Esophagus (tissue), 2 donors: ENCODE results near the gene CRIM1. TPM values are rescaled to one million over a fixed set of nuclear protein-coding genes. Genes with fewer than 3 reads are reported as not detected.
A peak's percentile ranks its signal among the peaks of the same experiment; 100 is the strongest.

Source experiments
- H3K27ac ChIP-seq, 2 donors: one replicate each; pipeline ENCODE4 v1.5.1; 2013; ENCODE audit warnings: low read depth in 2 of 2, mild to moderate bottlenecking in 2 of 2, inconsistent platforms in 1 of 2, low read length in 1 of 2, moderate library complexity in 1 of 2
- H3K27me3 ChIP-seq, 2 donors: one replicate each; pipeline ENCODE4 v1.6.1; 2013; ENCODE audit warnings: low read length in 2 of 2, control low read depth in 1 of 2, mild to moderate bottlenecking in 1 of 2; ENCODE audit not compliant: insufficient read depth in 2 of 2, control insufficient read depth in 1 of 2
- H3K36me3 ChIP-seq, 2 donors: one replicate each; pipeline ENCODE4 v1.6.1; 2013; ENCODE audit warnings: low read length in 1 of 2; ENCODE audit not compliant: control insufficient read depth in 2 of 2, insufficient read depth in 2 of 2
- H3K4me1 ChIP-seq, 2 donors: one replicate each; pipeline ENCODE4 v1.6.1; 2013; ENCODE audit warnings: low read length in 1 of 2; ENCODE audit not compliant: control insufficient read depth in 2 of 2, insufficient read depth in 2 of 2
- H3K4me3 ChIP-seq, 2 donors: one replicate each; pipeline ENCODE4 v1.5.1; 2013; ENCODE audit warnings: low read length in 2 of 2, mild to moderate bottlenecking in 2 of 2, low read depth in 1 of 2, moderate library complexity in 1 of 2
- H3K9me3 ChIP-seq, 2 donors: one replicate each; pipeline ENCODE4 v1.6.1; 2013; ENCODE audit warnings: mild to moderate bottlenecking in 2 of 2, low read depth in 1 of 2, low read length in 1 of 2, moderate library complexity in 1 of 2; ENCODE audit not compliant: control insufficient read depth in 2 of 2, insufficient read depth in 1 of 2
- WGBS, 2 donors: extraction: QIAGEN DNeasy Blood & Tissue Kit; methylation state at CpG; one replicate each; pipeline ENCODE4 v1.1.7; 2013; 5-methylcytosine and 5-hydroxymethylcytosine counted together
- polyA plus RNA-seq, 2 donors: library from polyadenylated mRNA; stranded (reverse); fragments of 200-250 nt; gene quantifications; one replicate each; pipeline ENCODE4 v1.2.3, GENCODE V29; 2013
- donor health status: healthy with polysubstance abuse.
- donor health status: Bipolar disorder and iron deficiency.

Gene CRIM1
- polyA plus RNA-seq, 2 donors = 5.9 to 10.3 TPM

- Histone ChIP-seq H3K27ac (no peak overlapping the region), H3K9me3 (no peaks in the 10 kb centered on the region), H3K4me3 (no peak overlapping the region), H3K27me3 (no peaks in the 10 kb centered on the region), H3K36me3 (peaks cover 0 to 8% of the 10 kb centered on the region in 2 donors), H3K4me1 (peaks cover 0 to 2% of the 10 kb centered on the region in 2 donors)
- WGBS, 2 donors = 59 to 69% methylated on average over 3 of the region's 3 CpGs
Observed at GRCh38 chr2:36587556-36587955, 232.0 kb downstream of the CRIM1 start.

GRCh38 chr2:36589230-36589630 lies 233.7 kb downstream of the CRIM1 start:
- WGBS, 2 donors = 55 to 63% methylated on average over 2 of the region's 2 CpGs
- Histone ChIP-seq H3K27me3 (no peaks in the 10 kb centered on the region), H3K27ac (no peak overlapping the region), H3K36me3 (peaks cover 0 to 3% of the 10 kb centered on the region in 2 donors), H3K4me3 (no peak overlapping the region), H3K9me3 (no peaks in the 10 kb centered on the region), H3K4me1 (peaks cover 0 to 2% of the 10 kb centered on the region in 2 donors)

GRCh38 chr2:36594849-36595248 lies 239.3 kb downstream of the CRIM1 start:
- H3K27ac ChIP-seq = no peak overlapping the region

GRCh38 chr2:36596397-36596796 lies 240.8 kb downstream of the CRIM1 start:
- Histone ChIP-seq H3K27ac (no peak overlapping the region), H3K36me3 (no peaks in the 10 kb centered on the region), H3K9me3 (no peaks in the 10 kb centered on the region), H3K4me3 (no peak overlapping the region), H3K27me3 (no peaks in the 10 kb centered on the region), H3K4me1 (peaks cover 3 to 4% of the 10 kb centered on the region in 2 donors)
- 95 to 97% methylated on average over 12 of the region's 12 CpGs for WGBS, 2 donors

More at GRCh38 chr2:36594849-36595248, 239.3 kb downstream of the CRIM1 start:
- Histone ChIP-seq H3K4me1 (peaks cover 3 to 4% of the 10 kb centered on the region in 2 donors), H3K9me3 (no peaks in the 10 kb centered on the region), H3K27me3 (no peaks in the 10 kb centered on the region), H3K4me3 (no peak overlapping the region), H3K36me3 (no peaks in the 10 kb centered on the region)
- WGBS, 2 donors = 78 to 86% methylated on average over 6 of the region's 6 CpGs

- no peak overlapping the region for H3K27ac ChIP-seq
- peak overlapping the region; percentile 79 to 87 for H3K4me3 ChIP-seq
- H3K36me3 ChIP-seq = no peaks in the 10 kb centered on the region
- H3K9me3 ChIP-seq = no peaks in the 10 kb centered on the region
- no peaks in the 10 kb centered on the region for H3K27me3 ChIP-seq
- H3K4me1 ChIP-seq = peaks cover 3 to 4% of the 10 kb centered on the region in 2 donors
- WGBS, 2 donors = 29 to 30% methylated on average over 19 of the region's 19 CpGs
Observed at GRCh38 chr2:36597003-36597531, 241.5 kb downstream of the CRIM1 start.

- Histone ChIP-seq H3K36me3 (no peaks in the 10 kb centered on the region), H3K4me3 (peak within 1 kb of the TSS; percentile 79 to 87), H3K9me3 (no peaks in the 10 kb centered on the region), H3K4me1 (peaks cover 3 to 4% of the 10 kb centered on the region in 2 donors), H3K27ac (peak within 1 kb of the TSS; percentile 88 to 92), H3K27me3 (no peaks in the 10 kb centered on the region)
- WGBS, 2 donors = 0% methylated on average over 54 to 81 of the region's 81 CpGs
Observed at GRCh38 chr2:36597532-36598377, 242.2 kb downstream of the CRIM1 start, which contains the start of gene FEZ2. TSS of gene FEZ2 (minus strand) at chr2:36598168. CDS start at chr2:36598142, 26 bp downstream.

Other genes with a start within 250 kb of the CRIM1 start
- 10 to 100 TPM in 1 of 2 donors, 1 to 10 TPM in 1; 8.6 to 11.7 TPM for gene FEZ2, start 242.4 kb downstream of the CRIM1 start, polyA plus RNA-seq